H9 (cell line): ENCODE data around the gene GPR161. TPM values are rescaled to one million over a fixed set of nuclear protein-coding genes. Genes with fewer than 3 reads are reported as not detected.

Experiments used
- DNase-seq: peaks from one replicate; pipeline ENCODE4 v3.0.0-alpha.2; 2017
- H2AFZ ChIP-seq: one replicate; pipeline ENCODE4 v1.6.1; 2013; ENCODE audit warnings: mild to moderate bottlenecking, low read length, control low read depth, moderate library complexity
- H2AK5ac ChIP-seq: 2 replicates; pipeline ENCODE4 v1.6.1; 2013; ENCODE audit warnings: low read length, control low read depth, mixed read lengths; ENCODE audit not compliant: insufficient read length
- H2BK120ac ChIP-seq: one replicate; pipeline ENCODE4 v1.6.1; 2013; ENCODE audit warnings: low read depth, mild to moderate bottlenecking, low read length, control low read depth, inconsistent platforms; ENCODE audit not compliant: poor library complexity, severe bottlenecking
- H2BK12ac ChIP-seq: 2 replicates; pipeline ENCODE4 v1.6.1; 2013; ENCODE audit warnings: low read length, control low read depth, mixed read lengths, low read depth; ENCODE audit not compliant: insufficient read length
- H2BK15ac ChIP-seq: 2 replicates; pipeline ENCODE4 v1.6.1; 2013; ENCODE audit warnings: low read depth, low read length, control low read depth
- H2BK20ac ChIP-seq: one replicate; pipeline ENCODE4 v1.6.1; 2013; ENCODE audit warnings: low read depth, mild to moderate bottlenecking, low read length, control low read depth, inconsistent platforms; ENCODE audit not compliant: poor library complexity, severe bottlenecking
- H2BK5ac ChIP-seq: 2 replicates; pipeline ENCODE4 v1.6.1; 2013; ENCODE audit warnings: low read length, control low read depth, mixed read lengths; ENCODE audit not compliant: insufficient read length
- H3K14ac ChIP-seq: 2 replicates; pipeline ENCODE4 v1.6.1; 2013; ENCODE audit warnings: low read length, control low read depth; ENCODE audit not compliant: insufficient read depth
- H3K18ac ChIP-seq: 2 replicates; pipeline ENCODE4 v1.6.1; 2013; ENCODE audit warnings: low read depth, mild to moderate bottlenecking, mixed read lengths, low read length, control low read depth; ENCODE audit not compliant: insufficient read length
- H3K23ac ChIP-seq: 2 replicates; pipeline ENCODE4 v1.6.1; 2013; ENCODE audit warnings: low read length, control low read depth, mixed read lengths, low read depth; ENCODE audit not compliant: insufficient read length
- H3K23me2 ChIP-seq: 2 replicates; pipeline ENCODE4 v1.6.1; 2013; ENCODE audit warnings: low read depth, mild to moderate bottlenecking, mixed read lengths, low read length, control low read depth; ENCODE audit not compliant: insufficient read length, poor library complexity, severe bottlenecking
- H3K27ac ChIP-seq: 2 replicates; pipeline ENCODE4 v1.5.1; 2013; ENCODE audit warnings: low read length, control low read depth, mixed read lengths, low read depth; ENCODE audit not compliant: insufficient read length
- H3K27me3 ChIP-seq: 2 replicates; pipeline ENCODE4 v1.6.1; 2013; ENCODE audit warnings: low read length, control low read depth, inconsistent platforms; ENCODE audit not compliant: insufficient read depth
- H3K4ac ChIP-seq: 2 replicates; pipeline ENCODE4 v1.6.1; 2013; ENCODE audit warnings: low read depth, mild to moderate bottlenecking, control low read depth, inconsistent platforms, low read length, moderate library complexity
- H3K4me1 ChIP-seq: 2 replicates; pipeline ENCODE4 v1.6.1; 2013; ENCODE audit warnings: low read length, control low read depth, inconsistent platforms; ENCODE audit not compliant: insufficient read depth
- H3K4me2 ChIP-seq: 2 replicates; pipeline ENCODE4 v1.6.1; 2013; ENCODE audit warnings: low read length, control low read depth, mixed read lengths; ENCODE audit not compliant: insufficient read length, insufficient read depth
- H3K56ac ChIP-seq: 2 replicates; pipeline ENCODE4 v1.6.1; 2013; ENCODE audit warnings: low read depth, mild to moderate bottlenecking, mixed read lengths, low read length, control low read depth; ENCODE audit not compliant: insufficient read length
- H3K79me1 ChIP-seq: 2 replicates; pipeline ENCODE4 v1.6.1; 2013; ENCODE audit warnings: low read depth, mild to moderate bottlenecking, moderate library complexity, low read length, control low read depth, inconsistent platforms; ENCODE audit not compliant: insufficient read depth, poor library complexity, severe bottlenecking
- H3K79me2 ChIP-seq: 2 replicates; pipeline ENCODE4 v1.6.1; 2013; ENCODE audit warnings: low read length, control low read depth, inconsistent platforms; ENCODE audit not compliant: insufficient read depth
- H3K9ac ChIP-seq: 2 replicates; pipeline ENCODE4 v1.6.1; 2013; ENCODE audit warnings: low read length, control low read depth, mixed read lengths; ENCODE audit not compliant: insufficient read length; ENCODE audit errors: extremely low read depth
- H3K9me3 ChIP-seq: one replicate; pipeline ENCODE4 v1.6.1; 2013; ENCODE audit warnings: low read depth, low read length, inconsistent platforms; ENCODE audit not compliant: control insufficient read depth
- H3T11ph ChIP-seq: one replicate; pipeline ENCODE4 v1.6.1; 2013; ENCODE audit warnings: mild to moderate bottlenecking, low read length, control low read depth, inconsistent platforms
- H4K20me1 ChIP-seq: one replicate; pipeline ENCODE4 v1.6.1; 2013; ENCODE audit not compliant: control insufficient read depth, insufficient read length, insufficient read depth
- H4K5ac ChIP-seq: 2 replicates; pipeline ENCODE4 v1.6.1; 2013; ENCODE audit warnings: low read depth, mild to moderate bottlenecking, mixed read lengths, low read length, control low read depth; ENCODE audit not compliant: insufficient read length
- H4K8ac ChIP-seq: replicated peaks from 2 replicates; pipeline ENCODE4 v1.6.1; 2013; ENCODE audit warnings: low read length, control low read depth, mixed read lengths, low read depth; ENCODE audit not compliant: insufficient read length
- H4K91ac ChIP-seq: 2 replicates; pipeline ENCODE4 v1.6.1; 2013; ENCODE audit warnings: low read depth, mild to moderate bottlenecking, moderate library complexity, mixed read lengths, low read length, control low read depth; ENCODE audit not compliant: insufficient read length
- H3K27ac Mint-ChIP-seq, 3 experiments: 2 replicates in 2 of 3; 3 replicates in 1 of 3; pipeline ENCODE4 v1.8.0; 2020 to 2021; ENCODE audit warnings: mixed read lengths in 3 of 3, mild to moderate bottlenecking in 1 of 3, moderate library complexity in 1 of 3
- H3K27me3 Mint-ChIP-seq: 2 replicates; pipeline ENCODE4 v1.8.0; 2021; ENCODE audit warnings: low read depth, mild to moderate bottlenecking, moderate library complexity, mixed read lengths
- H3K36me3 Mint-ChIP-seq, 3 experiments: 2 replicates in 2 of 3; 3 replicates in 1 of 3; pipeline ENCODE4 v1.8.0; 2020 to 2021; ENCODE audit warnings: low read depth in 3 of 3, mixed read lengths in 3 of 3; ENCODE audit not compliant: insufficient read depth in 1 of 3
- H3K4me1 Mint-ChIP-seq, 2 experiments: 2 replicates each; pipeline ENCODE4 v1.8.0; 2020; ENCODE audit warnings: mixed read lengths in 2 of 2
- H3K4me3 Mint-ChIP-seq, 2 experiments: 2 replicates in 1 of 2; 3 replicates in 1 of 2; pipeline ENCODE4 v1.8.0; 2020 to 2021; ENCODE audit warnings: mild to moderate bottlenecking in 2 of 2, mixed read lengths in 2 of 2, moderate library complexity in 1 of 2
- H3K9me3 Mint-ChIP-seq, 2 experiments: 2 replicates in 1 of 2; 3 replicates in 1 of 2; pipeline ENCODE4 v1.8.0; 2020; ENCODE audit warnings: mild to moderate bottlenecking in 2 of 2, mixed read lengths in 2 of 2, moderate library complexity in 1 of 2
- CTCF ChIP-seq: fragments of 200-600 bp; sonication (generic); conservative IDR thresholded peaks from 3 replicates; pipeline ENCODE4 v1.8.0; 2021; ENCODE audit warnings: antibody characterized with exemption, mild to moderate bottlenecking
- WGBS: extraction: QIAGEN DNeasy Blood & Tissue Kit; methylation state at CpG from one replicate; pipeline ENCODE4 v1.1.7; 2013; ENCODE audit warnings: missing lambda C conversion rate, low lambda C conversion rate, mixed read lengths; ENCODE audit not compliant: insufficient read length; ENCODE audit errors: extremely low coverage; 5-methylcytosine and 5-hydroxymethylcytosine counted together
- total RNA-seq: library from RNA; stranded (reverse); gene quantifications from 2 replicates; pipeline ENCODE4 v1.2.1, GENCODE V29; 2021

Gene GPR161
- total RNA-seq, 1 experiment from 2014 or later, result 10.6 TPM

- Histone ChIP-seq H3K23ac (no peak overlapping the region), H3K23me2 (no peaks in the 10 kb centered on the region), H2BK12ac (no peak overlapping the region), H3K4ac (no peak overlapping the region), H3K9ac (no peak overlapping the region), H3K27ac (no peak overlapping the region), H3K18ac (no peak overlapping the region), H4K91ac (no peak overlapping the region), H2BK5ac (no peak overlapping the region), H2AFZ (no peak overlapping the region), H3K9me3 (no peaks in the 10 kb centered on the region), H3K79me2 (no peaks in the 10 kb centered on the region), H2BK20ac (no peak overlapping the region), H4K20me1 (no peaks in the 10 kb centered on the region), H3T11ph (no peak overlapping the region), H3K56ac (no peak overlapping the region), H3K14ac (no peak overlapping the region), H2BK15ac (no peak overlapping the region), H3K4me1 (no peaks in the 10 kb centered on the region; the same call in 1 of the 2 replicates), H3K79me1 (no peaks in the 10 kb centered on the region), H2AK5ac (no peak overlapping the region), H3K4me2 (no peak overlapping the region), H4K5ac (no peak overlapping the region), H3K27me3 (no peaks in the 10 kb centered on the region), H2BK120ac (no peak overlapping the region), H4K8ac (no peak overlapping the region)
- Mint-ChIP-seq H3K36me3 (peaks cover 15 to 29% (median 25%) of the 10 kb centered on the region in 3 experiments), H3K27ac (peak overlapping the region in 1 of 3 experiments; percentile 50; a peak in 1 of 7 replicates), H3K4me1 (peaks cover 0 to 1% of the 10 kb centered on the region in 2 experiments; a peak in 1 of 4 replicates), H3K9me3 (peaks cover 13 to 14% of the 10 kb centered on the region in 2 experiments; a peak in 4 of 5 replicates), H3K27me3 (no peaks in the 10 kb centered on the region), H3K4me3 (no peak overlapping the region)
- no peak for TF ChIP-seq CTCF
- no CpG with 5 or more reads among the region's 7 CpGs for WGBS
- no peak for DNase-seq
These were observed 15.2 kb downstream of the GPR161 start for GRCh38 chr1:168121401-168122011.
